Activated T-cell treated with anti-CD3 and anti-CD28 coated beads for 48 hours (primary cell): ENCODE data around the gene EIF5A2.
"Not testable (repeated sequence)": the region's sequence is repeated elsewhere in the genome, so short reads cannot be mapped to it uniquely, and the experiment has no call there.

ENCODE experiments used
- DNase-seq: peaks from one replicate; pipeline ENCODE4 v3.0.0-alpha.2; 2020; ENCODE audit warnings: low read depth

The EIF5A2 gene

GRCh38 chr3:170896781-170897180, 11.7 kb downstream of the EIF5A2 start:
- DNase-seq: no peak

- not testable (repeated sequence) for DNase-seq
Observed at GRCh38 chr3:170896333-170896732, 12.1 kb downstream of the EIF5A2 start.

GRCh38 chr3:170893895-170894294, 14.5 kb downstream of the EIF5A2 start:
- DNase-seq: no peak

GRCh38 chr3:170889630-170890029, 18.8 kb downstream of the EIF5A2 start:
- DNase-seq: no peak

- no peak for DNase-seq
Observed at GRCh38 chr3:170889132-170889531, 19.3 kb downstream of the EIF5A2 start.

GRCh38 chr3:170884109-170884930, 24.1 kb downstream of the EIF5A2 start:
- DNase-seq: not testable (repeated sequence)

- not testable (repeated sequence) for DNase-seq
Observed at GRCh38 chr3:170878688-170879087, 29.7 kb downstream of the EIF5A2 start.

- DNase-seq: not testable (repeated sequence)
Observed at GRCh38 chr3:170877311-170877710, 31.1 kb downstream of the EIF5A2 start.

GRCh38 chr3:170876537-170876936, 31.9 kb downstream of the EIF5A2 start:
- DNase-seq: no peak

GRCh38 chr3:170869645-170870593, 38.5 kb downstream of the EIF5A2 start, which contains the start of gene RPL22L1:
Gene RPL22L1, minus strand, starts transcription at chr3:170870195. Its CDS starts 28 bp downstream, at chr3:170870167.
- DNase-seq: peak; percentile 88

- no peak for DNase-seq
Observed at GRCh38 chr3:170869239-170869590, 39.2 kb downstream of the EIF5A2 start.

- DNase-seq: peak; percentile 5
Observed at GRCh38 chr3:170868577-170869238, 39.7 kb downstream of the EIF5A2 start.

GRCh38 chr3:170867143-170867937, 41.1 kb downstream of the EIF5A2 start:
- DNase-seq: no peak

GRCh38 chr3:170866499-170866898, 41.9 kb downstream of the EIF5A2 start:
- DNase-seq: no peak

- DNase-seq: peak; percentile 6
Observed at GRCh38 chr3:170865209-170866094, 43.0 kb downstream of the EIF5A2 start.

GRCh38 chr3:170864525-170865208, 43.8 kb downstream of the EIF5A2 start:
- DNase-seq: no peak

- no peak for DNase-seq
Observed at GRCh38 chr3:170863816-170864215, 44.6 kb downstream of the EIF5A2 start.

- no peak for DNase-seq
Observed at GRCh38 chr3:170862618-170863374, 45.6 kb downstream of the EIF5A2 start.

- no peak for DNase-seq
Observed at GRCh38 chr3:170858599-170858998, 49.8 kb downstream of the EIF5A2 start.
